GM12892 (cell line): ENCODE data around the gene TRAIP.

ENCODE experiments used
- DNase-seq: peaks from one replicate; pipeline ENCODE4 v3.0.0; 2011; ENCODE audit not compliant: insufficient read length
- FAIRE-seq: peaks from 2 replicates; lab custom pipeline; 2011; peaks lifted over from hg19 to GRCh38; lab: Jason Lieb, UNC
- POLR2A ChIP-seq: IDR thresholded peaks from 2 replicates; pipeline ENCODE4 v1.6.1; 2011; ENCODE audit warnings: low read depth, low read length, control low read depth
- POLR2AphosphoS5 ChIP-seq: IDR thresholded peaks from 2 replicates; pipeline ENCODE4 v1.6.1; 2011; ENCODE audit warnings: low read depth, low read length, control low read depth
- TAF1 ChIP-seq: IDR thresholded peaks from 2 replicates; pipeline ENCODE4 v1.6.1; 2011; ENCODE audit warnings: low read depth, mild to moderate bottlenecking, control low read depth, low read length, borderline replicate concordance

Gene TRAIP

GRCh38 chr3:49869525-49870126 is 13.3 kb upstream of the TRAIP start, which contains the start of gene CAMKV:
CAMKV (minus strand) TSS chr3:49869906; CDS start chr3:49862388, 7,518 bp downstream.
- DNase-seq (peak; percentile 48), FAIRE-seq (no peak)
- TF ChIP-seq POLR2A (no peak), TAF1 (no peak), POLR2AphosphoS5 (no peak)

DNA sequence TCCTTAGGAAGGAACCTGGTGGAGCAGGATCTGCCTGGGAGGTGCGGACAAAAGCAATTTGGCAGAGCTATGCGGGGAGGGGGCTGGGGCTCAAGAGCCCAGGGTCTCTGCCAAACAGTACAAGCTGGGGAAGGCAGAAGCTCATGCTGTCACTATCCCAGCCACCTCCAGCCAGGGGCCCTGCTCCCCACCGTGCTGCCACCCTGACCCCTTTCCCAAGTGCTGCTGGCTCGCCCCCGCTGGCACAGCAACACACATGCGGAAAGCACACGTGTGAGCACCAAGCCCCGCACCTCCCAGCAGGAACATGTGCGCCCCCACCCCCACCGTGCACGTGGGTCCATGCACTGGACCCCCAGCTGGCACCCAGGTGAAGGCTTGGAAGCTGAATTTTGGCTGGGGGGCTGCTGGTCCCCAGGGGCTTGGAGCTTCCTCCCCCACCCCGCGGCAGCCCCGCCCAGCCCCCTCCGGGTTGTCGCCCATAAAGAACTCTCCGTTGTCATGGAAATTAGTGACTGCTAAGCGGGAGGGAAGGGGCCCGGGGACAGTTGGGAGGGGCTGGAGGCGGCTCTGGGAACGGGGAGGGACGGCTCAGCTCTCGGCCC is 12.6 kb upstream of the TRAIP start:
- FAIRE-seq: no peak
- no peak for TF ChIP-seq TAF1
- TF ChIP-seq POLR2A: no peak
- TF ChIP-seq POLR2AphosphoS5: no peak
- no peak for DNase-seq

DNA sequence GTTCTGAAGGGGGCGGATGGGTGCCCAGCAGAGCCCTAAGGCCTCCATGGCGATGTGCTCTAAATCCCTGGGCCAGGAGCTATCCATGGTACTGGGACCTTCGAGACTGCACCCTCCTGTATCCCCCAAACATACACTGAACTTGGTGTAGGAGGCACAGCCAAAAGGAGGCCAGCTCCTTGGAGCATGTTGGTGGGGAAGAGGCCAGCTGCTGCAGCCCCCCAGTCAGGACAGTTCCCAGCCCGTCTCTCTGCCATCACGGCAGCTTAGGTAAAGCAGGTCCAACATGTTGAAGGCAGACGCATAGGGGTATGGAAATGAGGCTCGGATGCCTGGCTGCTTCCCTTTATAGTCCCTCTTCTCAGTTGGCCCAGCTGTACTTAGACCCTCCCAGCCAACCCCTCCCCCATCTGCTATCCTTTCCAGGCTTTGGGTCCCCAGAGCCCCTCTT is 11.5 kb upstream of the TRAIP start:
- FAIRE-seq (no peak), DNase-seq (no peak)

DNA sequence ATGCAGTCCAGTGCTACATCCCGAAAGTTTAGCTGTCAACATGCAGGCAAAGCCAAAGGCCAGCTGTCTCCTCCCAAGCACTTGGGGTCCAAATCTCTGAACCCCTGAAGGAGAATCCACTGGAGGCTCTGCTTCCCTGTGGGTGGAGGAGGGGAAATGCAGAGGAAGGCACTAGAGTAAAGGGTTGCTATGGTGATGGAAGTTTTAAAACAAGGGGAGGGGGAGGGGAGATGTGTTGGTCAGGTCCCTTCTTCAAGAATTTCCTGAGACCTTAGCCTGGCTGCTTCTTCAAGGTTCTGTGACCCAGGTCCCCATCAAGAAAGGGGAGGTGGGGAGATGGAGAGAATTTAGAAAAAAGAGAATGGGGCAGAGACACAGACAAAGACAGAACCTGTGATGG is 11.0 kb upstream of the TRAIP start:
- DNase-seq: no peak

More for the DNA sequence above, 11.5 kb upstream of the TRAIP start:
- no peak for TF ChIP-seq TAF1
- TF ChIP-seq POLR2AphosphoS5: no peak
- TF ChIP-seq POLR2A: no peak

GRCh38 chr3:49865198-49865784 is 8.9 kb upstream of the TRAIP start:
- TF ChIP-seq POLR2AphosphoS5 (no peak), POLR2A (no peak), TAF1 (no peak)
- FAIRE-seq (no peak), DNase-seq (no peak)

More for the DNA sequence above, 11.0 kb upstream of the TRAIP start:
- no peak for TF ChIP-seq POLR2AphosphoS5
- TF ChIP-seq TAF1: no peak
- no peak for TF ChIP-seq POLR2A
- no peak for FAIRE-seq

- TF ChIP-seq TAF1 (no peak), POLR2AphosphoS5 (no peak), POLR2A (no peak)
- FAIRE-seq: no peak
- DNase-seq: no peak
These were observed 8.1 kb upstream of the TRAIP start for GRCh38 chr3:49864505-49864904.

DNA sequence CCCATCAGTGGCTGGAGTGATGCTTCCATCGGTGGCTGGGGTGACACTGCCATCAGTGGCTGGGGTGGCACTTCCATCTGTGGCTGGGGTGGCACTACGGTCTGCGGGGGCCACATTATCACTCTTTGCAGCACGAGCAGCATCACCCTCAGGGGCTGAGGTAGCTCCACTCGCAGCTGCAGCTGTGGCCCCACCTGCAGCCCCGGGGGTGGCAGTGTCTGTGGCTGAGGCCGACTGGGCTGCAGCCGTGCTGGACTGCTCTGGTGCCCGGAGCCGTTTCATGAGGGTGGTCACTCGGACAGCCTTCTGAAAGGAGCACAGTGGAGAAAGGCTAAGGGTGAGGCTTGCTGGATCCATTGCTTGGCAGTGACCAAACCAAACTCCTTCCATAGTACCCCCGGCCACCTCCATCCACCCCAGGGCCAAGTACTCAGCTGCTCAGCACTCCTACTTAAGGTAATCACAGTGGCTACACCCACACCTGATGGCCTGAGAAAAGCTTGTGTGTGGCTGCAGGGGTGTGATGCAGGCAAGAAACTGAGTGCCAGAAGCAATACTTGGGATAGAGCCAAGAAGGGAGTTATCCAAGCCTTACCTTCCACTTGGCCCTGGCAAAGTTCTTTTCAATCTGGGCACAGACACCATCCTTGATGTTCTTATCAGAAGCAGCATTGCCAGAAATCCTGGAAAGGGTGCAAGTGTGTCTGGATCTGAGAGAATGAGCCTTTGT is 3.4 kb upstream of the TRAIP start:
- TF ChIP-seq POLR2AphosphoS5 (no peak), POLR2A (no peak), TAF1 (no peak)
- no peak for FAIRE-seq
- no peak for DNase-seq

DNA sequence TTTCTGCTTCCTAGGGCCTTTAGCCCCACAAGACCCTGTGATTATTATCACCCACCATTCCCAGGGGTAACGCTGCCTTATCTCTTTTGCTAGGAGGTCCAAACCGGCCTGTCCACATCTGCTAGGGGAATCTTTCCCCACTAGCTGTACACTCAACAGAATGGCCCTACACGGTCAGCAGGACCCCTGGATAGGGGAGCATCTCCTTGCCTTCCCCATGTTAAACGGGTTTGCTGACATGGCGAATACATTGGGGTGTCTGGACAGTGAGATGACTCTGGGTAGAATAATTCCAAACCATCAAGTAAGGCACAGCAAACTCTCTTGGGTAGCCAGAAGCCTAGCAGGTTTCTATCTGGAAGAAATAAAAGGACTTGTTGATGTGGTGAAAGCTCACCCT is 702 bp downstream of the TRAIP start:
- no peak for DNase-seq
- peak; percentile 38 for FAIRE-seq

GRCh38 chr3:49845694-49846093 is 10.7 kb downstream of the TRAIP start:
- FAIRE-seq (no peak), DNase-seq (no peak)
- TF ChIP-seq POLR2AphosphoS5: no peak
- TF ChIP-seq POLR2A: no peak
- no peak for TF ChIP-seq TAF1

More for the DNA sequence above, 702 bp downstream of the TRAIP start:
- TF ChIP-seq POLR2AphosphoS5 (no peak), TAF1 (no peak), POLR2A (no peak)

- DNase-seq (no peak), FAIRE-seq (no peak)
- no peak for TF ChIP-seq TAF1
- TF ChIP-seq POLR2AphosphoS5: no peak
- no peak for TF ChIP-seq POLR2A
These were observed 11.7 kb downstream of the TRAIP start for GRCh38 chr3:49844464-49845183.

GRCh38 chr3:49842843-49843517 is 13.4 kb downstream of the TRAIP start:
- FAIRE-seq: no peak

More at GRCh38 chr3:49842843-49843517, 13.4 kb downstream of the TRAIP start:
- no peak for TF ChIP-seq POLR2A
- no peak for TF ChIP-seq POLR2AphosphoS5
- no peak for TF ChIP-seq TAF1
- no peak for DNase-seq
